HG02642 (cell line): ENCODE data around the gene CYB5R4.
"Not testable (repeated sequence)": the region's sequence is repeated elsewhere in the genome, so short reads cannot be mapped to it uniquely, and the experiment has no call there.

ENCODE experiments used
- ATAC-seq: cut with Tn5 transposase; IDR thresholded peaks from one replicate; pipeline ENCODE4 v1.9.1; 2021; ENCODE audit warnings: mild to moderate bottlenecking; ENCODE audit not compliant: unreplicated experiment, poor library complexity

The CYB5R4 gene

DNA sequence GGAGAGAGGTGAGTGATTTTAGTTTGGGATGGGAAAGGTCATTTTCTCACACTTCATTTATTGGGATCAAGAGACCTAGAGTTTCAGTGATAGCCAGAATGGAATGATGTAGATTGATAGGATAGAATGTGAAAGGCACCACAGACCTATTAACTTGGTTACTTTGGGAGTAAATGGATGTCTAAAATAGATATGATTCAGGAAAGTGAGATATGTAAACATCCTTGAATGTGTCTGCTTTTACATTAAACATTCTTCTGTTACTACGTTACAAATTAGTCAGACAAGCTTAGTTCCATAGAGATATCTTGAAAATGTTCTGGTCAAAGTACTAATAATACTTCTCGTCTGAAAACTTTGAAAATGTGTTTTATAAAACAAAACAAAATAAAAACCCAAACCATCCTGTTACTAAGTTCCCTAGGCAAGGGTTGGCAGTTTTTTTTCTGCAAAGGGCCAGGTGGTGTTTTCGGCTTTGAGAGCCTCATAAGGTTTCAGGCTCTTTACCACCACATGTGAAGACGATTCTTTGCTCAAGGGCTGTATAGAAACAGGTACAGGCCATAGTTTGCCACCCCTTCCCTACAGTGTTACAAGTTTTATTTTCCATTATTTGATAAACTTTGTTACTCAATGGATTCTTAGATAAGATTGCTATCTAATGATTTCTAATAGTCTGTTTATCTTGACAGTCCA is 3.4 kb downstream of the CYB5R4 start:
- ATAC-seq, result no peak

DNA sequence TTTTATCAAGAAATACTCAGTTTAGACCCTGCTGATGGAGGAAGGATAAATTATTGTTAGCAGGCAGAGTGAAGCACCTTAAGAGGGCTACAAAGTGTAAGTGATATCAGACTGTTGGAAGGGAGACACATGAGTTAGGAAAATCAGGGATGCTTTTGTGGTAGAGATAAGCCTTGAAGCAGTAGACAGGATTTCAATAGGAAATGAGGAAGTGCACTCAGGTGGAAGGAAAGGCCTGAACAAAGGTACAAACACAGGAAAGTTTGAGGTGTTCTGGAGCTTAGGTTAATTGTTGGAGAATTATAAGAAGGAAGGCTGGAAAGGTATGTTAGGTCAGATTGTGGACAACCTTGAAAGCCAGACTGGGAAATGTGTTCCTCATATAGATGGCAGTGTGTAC is 7.6 kb downstream of the CYB5R4 start:
- no peak for ATAC-seq

DNA sequence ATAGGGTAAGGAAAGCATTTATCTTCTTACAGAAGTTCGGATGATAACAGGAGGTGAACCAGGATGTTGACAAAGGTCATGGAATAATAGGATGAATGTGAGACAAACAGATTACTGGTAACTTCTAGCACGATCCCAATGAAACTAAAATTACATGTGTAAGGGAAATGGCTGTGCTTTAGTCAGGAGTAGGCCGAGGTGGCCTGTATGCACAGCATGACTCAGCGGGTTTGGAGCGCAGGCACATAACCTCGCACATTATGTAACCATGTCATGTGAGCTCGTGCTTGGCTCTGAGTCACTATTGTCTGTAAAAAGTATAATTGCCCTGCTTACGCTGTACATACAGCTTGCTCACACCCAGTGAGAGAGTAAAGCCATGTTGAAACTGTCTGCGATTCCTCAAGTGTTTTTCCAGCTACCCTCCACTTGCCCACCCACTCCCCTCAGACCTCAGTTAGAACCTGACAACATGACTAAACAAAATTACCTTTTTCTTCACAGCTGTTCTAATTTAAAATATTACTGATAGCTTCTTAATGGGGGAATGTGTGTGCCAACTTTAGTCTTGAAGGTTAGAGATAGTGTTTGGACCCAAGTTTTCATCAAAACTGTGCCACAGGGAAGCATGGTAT is 8.2 kb downstream of the CYB5R4 start:
- ATAC-seq, result no peak

DNA sequence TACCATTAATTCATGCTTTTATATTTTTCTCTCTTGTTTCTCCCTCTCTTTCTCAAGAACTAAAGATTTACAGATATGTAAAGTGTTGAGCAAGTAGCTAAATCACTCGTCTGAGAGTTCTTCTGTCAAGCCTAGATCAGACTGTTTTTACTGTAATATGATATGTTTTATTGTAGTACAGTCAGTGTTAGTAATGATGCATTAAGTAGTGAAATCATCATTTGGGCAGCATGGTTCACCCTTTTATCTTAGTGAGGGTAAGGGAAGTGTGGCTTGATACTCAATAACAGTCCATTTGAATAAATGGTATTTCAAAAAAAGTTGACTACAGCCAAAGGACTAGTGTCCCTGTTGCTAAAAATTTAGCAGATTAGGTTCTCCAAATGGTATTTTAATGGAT is 9.2 kb downstream of the CYB5R4 start:
- no peak for ATAC-seq

DNA sequence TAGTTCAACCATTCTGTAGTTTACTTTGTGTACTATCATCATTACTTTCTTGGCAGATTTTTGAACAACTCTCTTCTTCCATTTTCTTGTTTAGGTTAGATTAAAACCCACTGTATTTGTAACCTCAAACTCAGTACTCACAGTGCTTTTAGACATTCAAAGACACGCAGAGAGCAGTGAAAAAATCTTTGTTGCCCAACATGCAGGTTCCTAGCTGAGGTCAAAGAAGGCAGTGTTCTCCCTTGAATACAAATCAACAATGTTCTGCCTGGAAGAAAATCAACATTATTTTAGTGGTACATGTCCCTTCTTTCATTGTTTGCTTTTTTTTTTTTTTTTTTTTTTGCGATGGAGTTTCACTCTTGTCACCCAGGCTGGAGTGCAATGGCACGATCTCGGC is 11.2 kb downstream of the CYB5R4 start:
- ATAC-seq, result no peak

DNA sequence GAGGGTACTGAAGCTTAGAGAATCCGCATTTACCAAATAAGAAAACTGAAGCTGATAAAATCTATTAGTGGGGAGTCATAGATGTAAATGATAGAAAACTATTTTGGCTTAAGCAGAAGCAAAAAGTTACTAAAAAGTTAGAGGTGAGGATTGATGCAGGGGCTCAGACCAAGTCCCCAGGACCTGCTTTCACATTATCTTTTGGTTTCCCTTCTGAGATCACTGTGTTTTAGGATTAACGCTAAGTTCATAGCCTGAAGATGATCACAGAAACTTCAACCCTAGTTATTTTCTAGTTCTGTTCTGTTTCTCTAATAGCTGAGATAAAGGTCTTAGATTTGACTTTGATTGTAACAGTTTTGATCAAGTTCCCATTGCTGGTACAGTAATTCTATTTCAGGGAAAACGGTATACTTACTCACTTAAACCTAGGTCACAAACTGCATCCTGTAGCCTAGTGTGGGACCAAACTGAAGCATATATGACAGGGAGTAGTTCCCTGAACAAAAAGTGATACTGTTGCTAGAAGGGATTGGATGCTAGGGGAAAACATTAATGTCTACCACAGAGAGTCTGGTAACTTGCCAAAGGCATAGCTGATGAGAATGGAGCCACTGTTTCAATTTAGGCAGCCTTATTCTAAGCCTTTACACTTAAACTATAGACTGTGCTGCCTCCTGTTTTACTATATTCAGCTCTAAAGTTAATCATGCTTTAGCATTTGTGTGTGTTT is 13.1 kb downstream of the CYB5R4 start:
- ATAC-seq, result no peak

DNA sequence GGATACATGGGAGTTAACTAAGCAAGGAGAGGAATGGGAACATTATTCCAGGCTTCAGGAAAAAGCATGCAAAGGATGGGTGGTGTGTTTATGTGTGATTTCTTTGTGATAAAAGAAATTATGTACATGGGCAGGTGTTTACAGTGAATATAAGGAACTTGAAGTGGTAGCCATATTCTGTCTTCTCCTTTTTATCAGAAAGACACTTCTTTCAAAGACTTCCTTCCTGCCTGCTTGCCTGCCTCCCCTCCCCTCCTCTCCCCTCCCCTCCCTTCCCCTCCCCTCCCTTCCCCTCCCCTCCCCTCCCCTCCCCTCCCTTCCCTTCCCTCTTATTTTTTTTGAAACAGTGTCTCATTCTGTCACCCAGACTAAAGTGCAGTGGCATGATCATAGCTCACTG is 14.4 kb downstream of the CYB5R4 start:
- no peak for ATAC-seq

DNA sequence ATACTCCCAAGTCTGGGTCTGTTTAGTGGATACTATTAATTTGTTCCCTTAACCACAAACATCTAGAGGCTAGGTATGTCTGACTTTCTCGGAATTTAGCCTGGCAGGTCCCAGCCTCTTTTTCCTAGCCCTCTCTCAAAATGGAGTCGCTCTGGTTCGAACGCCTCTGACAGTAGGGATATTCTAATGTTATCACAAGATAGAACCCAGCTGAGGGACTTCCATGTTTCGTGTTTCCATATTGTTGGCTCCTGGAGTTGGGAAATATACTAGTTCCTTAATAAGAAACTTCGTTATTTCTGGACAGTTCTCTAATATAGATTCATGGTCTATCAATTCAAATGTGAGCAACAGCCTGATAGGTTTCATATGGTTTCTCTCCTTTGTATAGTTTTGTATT is 16.4 kb downstream of the CYB5R4 start:
- ATAC-seq, result no peak

DNA sequence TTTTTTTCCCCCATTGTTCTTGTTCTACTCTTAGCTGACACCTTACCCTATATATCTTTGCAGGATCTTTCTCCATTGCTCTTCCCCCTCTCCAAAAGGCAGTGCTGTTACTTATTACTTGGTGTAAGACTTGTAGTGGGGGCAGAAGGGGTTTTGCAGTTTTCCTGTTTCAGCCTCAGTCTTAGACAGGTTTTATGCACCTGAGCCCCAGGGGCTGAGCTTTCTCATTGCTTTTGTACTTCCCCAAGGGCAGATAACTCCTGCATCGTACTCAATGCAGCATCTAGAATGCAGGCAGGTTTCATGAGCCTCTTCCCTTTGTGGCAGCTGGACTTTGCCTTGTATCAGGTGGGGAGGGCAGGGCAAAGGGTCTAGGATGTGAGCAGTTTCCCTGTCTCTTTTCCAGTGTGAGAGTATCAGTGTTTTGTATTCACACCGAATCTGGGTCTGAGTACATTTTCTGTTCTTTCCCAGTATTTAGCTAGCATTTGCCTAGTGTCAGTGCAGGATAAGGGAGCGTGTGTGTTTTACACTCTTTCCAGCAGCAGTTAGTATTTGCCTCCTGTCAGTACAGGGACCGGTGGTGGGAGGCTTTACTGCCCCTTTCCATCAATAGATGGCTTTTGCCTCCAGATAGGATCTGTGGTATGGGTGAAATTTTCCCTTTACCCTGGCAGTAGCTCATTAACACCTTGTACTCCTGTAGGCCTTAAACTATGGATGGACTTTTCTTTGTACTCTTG is 19.6 kb downstream of the CYB5R4 start:
- no peak for ATAC-seq

DNA sequence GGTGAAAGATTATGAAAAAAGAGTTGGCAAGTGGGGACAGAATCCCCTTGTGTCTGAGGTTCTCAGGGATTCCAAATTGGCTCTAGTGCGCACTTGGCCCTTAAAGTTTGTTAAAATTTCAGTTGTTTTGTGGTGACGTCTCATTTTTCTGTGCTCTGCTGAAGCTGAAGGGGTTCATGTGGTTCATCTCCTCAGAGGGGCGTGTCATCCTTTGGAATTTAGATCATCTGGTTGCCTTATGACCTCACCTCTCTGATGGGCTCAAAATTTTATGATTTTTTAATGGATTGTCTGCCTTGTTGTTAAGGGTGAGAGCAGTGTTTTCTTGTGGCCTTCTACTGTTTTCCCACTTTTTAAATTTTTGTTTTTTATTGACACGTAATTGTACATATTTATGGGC is 20.3 kb downstream of the CYB5R4 start:
- no peak for ATAC-seq

DNA sequence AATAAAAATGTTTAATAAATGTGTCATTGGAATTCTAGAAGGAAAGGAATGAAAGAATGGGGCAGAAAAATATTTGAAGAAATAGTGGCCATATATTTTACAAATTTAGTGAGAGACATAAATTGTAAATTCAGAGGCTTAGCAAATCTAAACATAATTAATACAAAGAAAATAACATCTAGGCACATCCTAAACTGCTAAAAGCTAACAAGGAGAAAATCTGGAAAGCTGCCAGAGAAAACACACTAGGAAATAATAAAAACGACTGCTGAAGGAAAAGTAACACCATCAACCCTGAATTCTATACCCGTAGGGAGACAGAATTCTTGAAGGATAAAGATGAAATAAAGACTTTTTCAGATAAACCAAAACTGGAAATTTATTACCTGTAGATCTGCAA is 23.8 kb downstream of the CYB5R4 start:
- no peak for ATAC-seq

DNA sequence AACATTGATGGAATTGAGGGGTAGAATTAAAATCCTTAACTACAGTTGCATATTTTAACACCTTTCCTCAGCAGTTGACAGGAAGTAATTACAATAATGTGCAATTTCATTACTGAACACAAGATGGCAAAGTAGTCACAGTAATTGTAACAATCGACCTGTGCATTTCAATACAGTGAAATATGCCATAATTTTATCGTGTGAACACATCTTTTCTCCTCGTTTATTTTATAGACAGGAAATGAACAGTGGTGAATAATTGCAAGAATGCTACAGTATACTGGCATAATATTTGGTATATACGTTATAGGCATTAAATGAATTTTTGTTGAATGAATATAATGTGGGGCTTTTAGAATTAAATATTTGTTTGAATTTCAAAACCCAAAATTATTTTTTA is 25.0 kb downstream of the CYB5R4 start:
- ATAC-seq, result peak; percentile 82

DNA sequence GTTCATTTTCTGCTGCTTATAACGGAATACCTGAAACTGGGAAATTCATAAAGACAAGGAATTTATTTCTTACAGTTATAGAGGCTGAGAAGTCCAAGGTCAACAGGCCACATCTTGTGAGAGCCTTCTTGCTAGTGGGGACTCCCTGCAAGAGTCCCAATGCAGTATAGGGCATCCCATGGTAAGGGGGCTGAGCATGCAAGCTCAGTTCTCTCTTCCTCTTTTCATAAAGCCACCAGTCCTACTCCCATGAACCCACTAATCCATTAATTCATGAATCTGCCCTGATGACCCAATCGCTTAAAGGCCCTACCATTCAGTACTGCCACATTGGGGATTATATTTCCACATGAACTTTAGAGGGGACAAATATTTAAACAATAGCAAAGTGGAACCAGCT is 26.5 kb downstream of the CYB5R4 start:
- no peak for ATAC-seq

DNA sequence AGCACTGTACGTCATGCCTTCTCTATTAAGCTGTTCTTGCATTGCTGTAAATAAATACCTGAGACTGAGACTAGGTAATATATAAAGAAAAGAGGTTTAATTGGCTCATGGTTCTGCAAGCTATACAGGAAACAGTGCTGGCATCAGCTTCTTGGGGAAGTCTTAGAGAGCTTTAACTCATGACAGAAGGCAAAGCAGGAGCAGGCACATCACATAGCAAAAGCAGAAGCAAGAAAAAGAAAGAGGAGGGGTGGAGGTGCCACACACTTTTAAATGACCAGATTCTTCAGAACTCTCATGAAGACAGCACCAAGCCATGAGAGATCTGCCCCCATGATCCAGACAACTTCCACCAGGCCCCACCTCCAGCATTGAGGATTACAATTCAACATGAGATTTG is 30.1 kb downstream of the CYB5R4 start:
- ATAC-seq, result no peak

DNA sequence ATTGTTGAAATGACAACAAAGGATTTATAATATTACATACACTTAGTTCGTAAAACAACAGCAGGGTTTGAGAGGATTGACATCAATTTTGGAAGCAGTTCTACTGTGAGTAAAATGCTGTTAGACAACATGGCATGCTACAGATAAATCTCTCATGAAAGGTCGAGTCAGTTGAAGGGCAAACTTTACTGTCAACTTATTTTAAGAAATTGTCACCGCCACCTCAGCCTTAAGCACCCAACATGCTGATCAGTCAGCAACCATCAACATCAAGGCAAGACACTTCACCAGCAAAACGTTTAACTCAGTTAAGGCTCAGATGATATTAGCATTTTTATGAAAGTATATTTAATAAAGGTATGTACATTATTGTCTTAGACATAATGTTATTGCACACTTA is 31.0 kb downstream of the CYB5R4 start:
- ATAC-seq, result no peak

DNA sequence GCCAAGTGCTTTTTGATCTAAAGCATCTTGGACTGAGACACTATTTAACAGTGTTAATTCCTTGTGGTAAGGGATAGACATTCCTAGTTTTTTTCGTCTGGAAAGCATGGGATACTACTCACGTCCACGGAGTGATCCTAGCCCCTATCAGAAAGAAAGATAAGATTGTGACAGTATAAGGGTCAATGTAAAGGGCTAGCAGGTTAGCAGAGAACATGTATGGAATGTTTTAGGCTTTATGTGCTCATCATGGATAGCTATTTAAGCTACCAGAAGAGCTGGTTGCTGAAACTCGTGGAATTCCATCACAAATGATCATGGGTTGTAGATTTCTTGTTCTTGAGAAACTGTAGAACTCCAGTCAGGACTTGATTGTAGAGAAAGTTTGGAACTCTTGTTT is 32.1 kb downstream of the CYB5R4 start:
- ATAC-seq, result no peak

DNA sequence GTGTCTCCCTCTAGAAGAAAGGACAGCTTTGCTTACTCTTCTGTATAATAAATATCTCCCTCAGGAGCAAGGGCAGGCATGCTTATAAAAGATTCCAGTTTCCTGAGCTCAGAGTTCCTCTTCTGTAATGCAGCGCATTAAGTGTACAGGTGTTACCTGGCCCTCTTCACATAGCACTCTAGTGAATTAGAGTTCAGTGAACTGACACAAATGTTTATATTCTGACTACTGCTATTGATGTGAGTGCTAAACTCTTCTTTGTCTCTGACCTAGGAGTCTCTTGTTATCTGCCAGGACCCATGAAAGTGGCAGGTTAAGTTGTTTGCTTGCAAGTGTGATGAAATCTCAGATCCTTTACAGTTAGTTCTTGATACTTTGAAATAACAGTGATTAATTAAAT is 33.5 kb downstream of the CYB5R4 start:
- ATAC-seq, result no peak

DNA sequence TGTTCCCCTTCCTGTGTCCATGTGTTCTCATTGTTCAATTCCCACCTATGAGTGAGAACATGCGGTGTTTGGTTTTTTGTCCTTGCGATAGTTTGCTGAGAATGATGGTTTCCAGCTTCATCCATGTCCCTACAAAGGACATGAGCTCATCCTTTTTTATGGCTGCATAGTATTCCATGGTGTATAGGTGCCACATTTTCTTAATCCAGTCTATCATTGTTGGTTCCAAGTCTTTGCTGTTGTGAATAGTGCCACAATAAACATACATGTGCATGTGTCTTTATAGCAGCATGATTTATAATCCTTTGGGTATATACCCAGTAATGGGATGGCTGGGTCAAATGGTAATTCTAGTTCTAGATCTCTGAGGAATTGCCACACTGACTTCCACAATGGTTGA is 37.6 kb downstream of the CYB5R4 start:
- ATAC-seq, result not testable (repeated sequence)

DNA sequence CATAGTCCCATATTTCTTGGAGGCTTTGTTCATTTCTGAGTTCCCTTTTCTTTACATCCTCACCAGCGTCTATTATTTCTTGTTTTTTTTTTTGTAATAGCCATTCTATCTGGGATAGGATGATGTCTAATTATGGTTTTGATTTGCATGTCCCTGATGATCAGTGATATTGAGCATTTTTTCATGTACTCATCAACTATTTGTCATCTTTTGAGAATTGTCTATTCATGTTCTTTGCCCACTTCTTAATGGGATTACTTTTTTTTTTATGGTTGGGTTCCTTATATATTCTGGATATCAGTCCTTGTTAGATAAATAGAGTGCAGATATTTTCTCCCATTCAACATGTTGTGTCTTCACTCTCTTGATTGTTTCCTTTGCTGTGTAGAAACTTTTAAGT is 42.1 kb downstream of the CYB5R4 start:
- ATAC-seq, result no peak

DNA sequence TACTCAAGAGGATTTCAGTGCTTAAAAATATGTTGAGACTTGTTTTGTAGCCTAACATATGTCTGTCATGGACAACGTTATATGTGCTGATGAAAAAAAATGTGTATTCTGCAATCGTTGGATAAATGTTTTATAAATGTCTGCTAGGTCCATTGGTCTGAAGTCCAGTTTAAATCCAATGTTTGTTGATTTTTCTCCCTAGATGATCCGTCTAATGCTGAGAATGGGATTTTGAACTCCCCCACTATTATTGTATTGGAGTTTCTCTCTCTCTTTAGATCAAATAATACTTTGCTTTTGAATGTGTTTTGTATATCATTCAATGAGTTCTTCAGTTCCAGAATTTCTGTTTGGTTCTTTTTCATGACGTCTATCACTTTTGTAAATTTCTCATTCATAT is 44.9 kb downstream of the CYB5R4 start:
- ATAC-seq, result no peak

DNA sequence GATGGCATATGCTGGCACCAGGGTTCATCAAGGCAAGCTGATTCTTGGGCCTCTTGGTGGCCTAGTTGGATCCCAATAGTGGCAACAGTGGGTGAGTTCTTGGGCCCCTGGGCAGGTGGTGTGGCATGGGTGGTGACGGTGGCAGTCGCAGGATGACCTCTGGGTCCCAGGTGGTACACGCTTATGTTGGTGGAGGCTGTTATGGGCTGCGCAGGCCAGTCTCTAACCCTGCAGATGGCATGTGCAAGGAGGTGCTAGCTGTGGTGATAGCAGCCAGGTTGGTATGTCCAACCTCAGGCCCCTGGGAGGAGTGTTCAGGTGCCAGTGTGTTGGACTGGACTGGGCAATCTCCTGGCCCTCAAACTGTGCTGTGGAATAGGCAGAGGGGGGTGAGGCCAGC is 46.2 kb downstream of the CYB5R4 start:
- no peak for ATAC-seq
